ENCODE data around the gene MPRIP. TPM values are rescaled to one million over a fixed set of nuclear protein-coding genes. Genes with fewer than 3 reads are reported as not detected.

MPRIP gene
- total and polyA plus RNA-seq, 4 donors = 87.7 to 186 (median 162) TPM

DNA sequence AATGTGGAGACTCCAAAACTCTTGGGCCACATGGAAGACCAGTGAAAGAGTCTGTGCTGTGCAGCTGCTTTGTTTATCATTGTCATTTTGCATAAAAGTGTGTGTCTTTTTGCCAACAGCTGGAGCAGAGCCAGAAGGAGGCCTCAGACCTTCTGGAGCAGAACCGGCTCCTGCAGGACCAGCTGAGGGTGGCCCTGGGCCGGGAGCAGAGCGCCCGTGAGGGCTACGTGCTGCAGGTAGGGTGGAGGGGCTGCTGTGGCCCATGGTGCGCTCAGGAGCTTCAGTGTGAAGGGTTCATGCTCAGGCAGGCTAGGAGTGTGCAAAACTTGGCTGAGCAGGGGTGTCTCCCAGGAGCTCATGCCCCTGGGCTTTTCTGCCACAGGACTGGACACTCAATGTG lies 118.9 kb downstream of the MPRIP start:
- H3K9me3 ChIP-seq (ENCODE audit: control insufficient read depth, insufficient read depth, low read length) = no peaks in the 10 kb centered on the region
- WGBS (ENCODE audit: insufficient coverage) = 93% methylated on average over 6 of the region's 6 CpGs
- DNase-seq (ENCODE audit: low read depth in 4 of 6, low spot score in 6 of 6) = no peak
- H3K27me3 ChIP-seq (ENCODE audit: control insufficient read depth, insufficient read depth, low read length) = no peaks in the 10 kb centered on the region
- H3K36me3 ChIP-seq (ENCODE audit: control insufficient read depth, insufficient read depth, low read length) = peaks cover 86% of the 10 kb centered on the region
- H3K4me1 ChIP-seq (ENCODE audit: control insufficient read depth, insufficient read depth, low read length) = no peaks in the 10 kb centered on the region
- H3K4me3 ChIP-seq (ENCODE audit: low read depth, low read length) = no peak overlapping the region
- H3K27ac ChIP-seq (ENCODE audit: low read depth, low read length) = no peak overlapping the region

DNA sequence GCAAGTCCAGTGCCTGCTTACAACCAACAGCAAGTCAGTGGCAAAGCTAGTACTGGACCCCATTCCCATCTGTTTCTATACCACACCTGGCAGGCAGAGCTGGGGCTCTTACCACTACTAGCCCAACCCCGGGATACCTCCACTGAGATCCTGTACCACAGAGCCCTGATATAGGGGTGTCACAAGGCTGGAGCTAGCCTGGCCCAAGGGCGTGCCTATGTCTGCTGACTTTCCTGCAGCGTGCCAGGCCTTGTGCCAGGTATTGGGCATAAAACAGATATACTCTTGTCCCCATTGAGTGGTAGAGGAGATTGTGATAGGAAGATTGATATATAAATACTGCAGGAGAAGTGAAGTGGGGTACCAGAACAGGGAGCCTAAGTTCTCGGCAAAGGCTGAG lies 119.5 kb downstream of the MPRIP start:
- WGBS (ENCODE audit: insufficient coverage) = 100% methylated on average over 3 of the region's 4 CpGs
- no peak overlapping the region for H3K27ac ChIP-seq (ENCODE audit: low read depth, low read length)
- H3K27me3 ChIP-seq (ENCODE audit: control insufficient read depth, insufficient read depth, low read length) = no peaks in the 10 kb centered on the region
- peaks cover 86% of the 10 kb centered on the region for H3K36me3 ChIP-seq (ENCODE audit: control insufficient read depth, insufficient read depth, low read length)
- no peak for DNase-seq (ENCODE audit: low read depth in 4 of 6, low spot score in 6 of 6)
- H3K9me3 ChIP-seq (ENCODE audit: control insufficient read depth, insufficient read depth, low read length) = no peaks in the 10 kb centered on the region
- no peaks in the 10 kb centered on the region for H3K4me1 ChIP-seq (ENCODE audit: control insufficient read depth, insufficient read depth, low read length)
- H3K4me3 ChIP-seq (ENCODE audit: low read depth, low read length) = no peak overlapping the region

DNA sequence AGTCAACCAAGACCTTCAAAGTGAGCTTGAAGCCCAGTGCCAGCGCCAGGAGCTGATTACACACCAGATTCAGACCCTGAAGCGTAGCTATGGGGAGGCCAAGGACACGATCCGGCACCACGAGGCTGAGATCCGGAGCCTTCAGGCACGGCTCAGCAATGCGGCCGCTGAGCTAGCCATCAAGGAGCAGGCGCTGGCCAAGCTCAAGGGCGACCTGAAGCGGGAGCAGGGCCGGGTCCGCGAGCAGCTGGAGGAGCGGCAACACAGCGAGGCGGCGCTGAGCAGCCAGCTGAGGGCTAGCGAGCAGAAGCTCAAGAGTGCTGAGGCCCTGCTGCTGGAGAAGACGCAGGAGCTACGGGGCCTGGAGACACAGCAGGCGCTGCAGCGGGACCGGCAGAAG lies 121.9 kb downstream of the MPRIP start:
- 94% methylated on average over 25 of the region's 25 CpGs for WGBS (ENCODE audit: insufficient coverage)
- Histone ChIP-seq H3K27me3 (ENCODE audit: control insufficient read depth, insufficient read depth, low read length) (no peaks in the 10 kb centered on the region), H3K4me1 (ENCODE audit: control insufficient read depth, insufficient read depth, low read length) (no peaks in the 10 kb centered on the region), H3K36me3 (ENCODE audit: control insufficient read depth, insufficient read depth, low read length) (peaks cover 86% of the 10 kb centered on the region), H3K9me3 (ENCODE audit: control insufficient read depth, insufficient read depth, low read length) (no peaks in the 10 kb centered on the region), H3K4me3 (ENCODE audit: low read depth, low read length) (no peak overlapping the region), H3K27ac (ENCODE audit: low read depth, low read length) (no peak overlapping the region)
- DNase-seq (ENCODE audit: low read depth in 4 of 6, low spot score in 6 of 6) = no peak

DNA sequence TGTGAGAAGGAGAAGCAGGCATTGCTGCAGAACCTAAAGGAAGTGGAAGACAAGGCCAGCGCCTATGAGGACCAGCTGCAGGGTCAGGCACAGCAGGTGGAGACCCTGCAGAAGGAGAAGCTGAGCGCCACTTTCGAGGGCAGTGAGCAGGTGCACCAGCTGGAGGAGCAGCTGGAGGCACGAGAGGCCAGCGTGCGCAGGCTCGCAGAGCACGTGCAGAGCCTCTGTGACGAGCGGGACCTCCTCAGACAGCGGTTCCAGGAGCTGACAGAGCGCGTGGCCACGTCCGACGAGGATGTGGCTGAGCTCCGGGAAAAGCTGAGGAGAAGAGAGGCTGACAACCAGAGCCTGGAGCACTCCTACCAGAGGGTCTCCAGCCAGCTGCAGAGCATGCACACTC lies 122.4 kb downstream of the MPRIP start:
- peaks cover 88% of the 10 kb centered on the region for H3K36me3 ChIP-seq (ENCODE audit: control insufficient read depth, insufficient read depth, low read length)
- DNase-seq (ENCODE audit: low read depth in 4 of 6, low spot score in 6 of 6) = no peak
- 92% methylated on average over 17 of the region's 17 CpGs for WGBS (ENCODE audit: insufficient coverage)
- H3K4me1 ChIP-seq (ENCODE audit: control insufficient read depth, insufficient read depth, low read length) = no peaks in the 10 kb centered on the region
- no peak overlapping the region for H3K27ac ChIP-seq (ENCODE audit: low read depth, low read length)
- H3K9me3 ChIP-seq (ENCODE audit: control insufficient read depth, insufficient read depth, low read length) = no peaks in the 10 kb centered on the region
- no peaks in the 10 kb centered on the region for H3K27me3 ChIP-seq (ENCODE audit: control insufficient read depth, insufficient read depth, low read length)
- no peak overlapping the region for H3K4me3 ChIP-seq (ENCODE audit: low read depth, low read length)

DNA sequence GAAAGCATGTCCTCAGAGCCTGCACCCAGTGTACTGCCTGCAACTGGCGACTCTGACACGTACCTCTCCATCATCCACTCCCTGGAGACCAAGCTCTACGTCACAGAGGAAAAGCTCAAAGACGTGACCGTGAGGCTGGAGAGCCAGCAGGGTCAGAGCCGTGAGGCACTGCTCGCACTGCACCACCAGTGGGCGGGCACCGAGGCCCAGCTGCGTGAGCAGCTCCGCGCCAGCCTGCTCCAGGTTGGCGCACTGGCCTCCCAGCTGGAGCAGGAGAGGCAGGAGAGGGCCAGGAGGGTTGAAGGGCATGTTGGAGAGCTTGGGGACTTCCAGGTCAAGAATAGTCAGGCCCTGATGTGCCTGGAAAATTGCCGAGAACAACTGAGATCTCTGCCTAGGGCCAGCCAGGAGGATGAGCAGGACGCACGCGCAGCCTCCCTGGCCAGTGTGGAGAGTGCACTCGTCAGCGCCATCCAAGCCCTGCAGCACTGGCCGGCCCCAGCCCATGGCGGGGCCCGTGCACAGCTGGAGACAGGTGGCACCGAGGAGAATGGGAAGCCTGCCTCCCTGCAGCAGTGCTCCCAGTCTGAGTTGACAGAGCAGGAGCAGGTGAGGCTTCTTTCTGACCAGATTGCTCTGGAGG lies 123.5 kb downstream of the MPRIP start:
- Histone ChIP-seq H3K4me1 (ENCODE audit: control insufficient read depth, insufficient read depth, low read length) (no peaks in the 10 kb centered on the region), H3K36me3 (ENCODE audit: control insufficient read depth, insufficient read depth, low read length) (peaks cover 84% of the 10 kb centered on the region), H3K27ac (ENCODE audit: low read depth, low read length) (no peak overlapping the region), H3K27me3 (ENCODE audit: control insufficient read depth, insufficient read depth, low read length) (no peaks in the 10 kb centered on the region), H3K4me3 (ENCODE audit: low read depth, low read length) (no peak overlapping the region), H3K9me3 (ENCODE audit: control insufficient read depth, insufficient read depth, low read length) (no peaks in the 10 kb centered on the region)
- 96% methylated on average over 23 of the region's 23 CpGs for WGBS (ENCODE audit: insufficient coverage)
- no peak for DNase-seq (ENCODE audit: low read depth in 4 of 6, low spot score in 6 of 6)

DNA sequence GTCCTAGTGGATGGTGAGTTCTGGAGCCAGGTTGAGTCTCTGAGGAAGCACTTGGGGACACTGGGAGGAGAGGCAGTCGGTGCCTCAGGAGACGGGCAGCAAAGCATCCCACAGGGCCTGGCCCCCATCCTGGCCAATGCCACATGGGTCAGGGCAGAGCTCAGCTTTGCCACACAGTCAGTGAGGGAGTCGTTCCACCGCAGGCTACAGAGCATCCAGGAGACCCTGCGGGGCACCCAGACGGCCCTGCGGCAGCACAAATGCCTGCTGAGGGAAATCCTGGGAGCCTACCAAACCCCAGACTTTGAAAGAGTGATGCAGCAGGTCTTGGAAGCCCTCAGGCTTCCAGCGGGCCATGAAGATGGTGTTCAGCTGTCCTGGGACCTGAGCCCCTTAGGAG lies 124.2 kb downstream of the MPRIP start:
- WGBS (ENCODE audit: insufficient coverage) = 90% methylated on average over 8 of the region's 8 CpGs
- Histone ChIP-seq H3K9me3 (ENCODE audit: control insufficient read depth, insufficient read depth, low read length) (no peaks in the 10 kb centered on the region), H3K4me1 (ENCODE audit: control insufficient read depth, insufficient read depth, low read length) (no peaks in the 10 kb centered on the region), H3K27me3 (ENCODE audit: control insufficient read depth, insufficient read depth, low read length) (no peaks in the 10 kb centered on the region), H3K4me3 (ENCODE audit: low read depth, low read length) (no peak overlapping the region), H3K27ac (ENCODE audit: low read depth, low read length) (no peak overlapping the region), H3K36me3 (ENCODE audit: control insufficient read depth, insufficient read depth, low read length) (peaks cover 85% of the 10 kb centered on the region)
- no peak for DNase-seq (ENCODE audit: low read depth in 4 of 6, low spot score in 6 of 6)

DNA sequence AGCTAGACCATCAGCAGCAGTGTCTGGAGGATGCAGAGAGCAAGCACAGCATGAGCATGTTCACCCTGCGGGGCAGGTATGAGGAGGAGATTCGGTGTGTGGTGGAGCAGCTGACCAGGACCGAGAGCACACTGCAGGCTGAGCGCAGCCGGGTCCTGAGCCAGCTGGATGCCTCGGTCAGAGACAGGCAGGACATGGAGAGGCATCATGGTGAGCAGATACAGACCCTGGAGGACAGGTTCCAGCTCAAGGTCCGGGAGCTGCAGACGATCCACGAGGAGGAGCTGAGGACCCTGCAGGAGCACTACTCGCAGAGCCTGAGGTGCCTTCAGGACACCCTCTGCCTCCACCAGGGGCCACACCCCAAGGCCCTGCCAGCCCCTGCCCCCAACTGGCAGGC lies 125.1 kb downstream of the MPRIP start:
- WGBS (ENCODE audit: insufficient coverage) = 95% methylated on average over 10 of the region's 10 CpGs
- Histone ChIP-seq H3K9me3 (ENCODE audit: control insufficient read depth, insufficient read depth, low read length) (no peaks in the 10 kb centered on the region), H3K4me3 (ENCODE audit: low read depth, low read length) (no peak overlapping the region), H3K27ac (ENCODE audit: low read depth, low read length) (no peak overlapping the region), H3K4me1 (ENCODE audit: control insufficient read depth, insufficient read depth, low read length) (no peaks in the 10 kb centered on the region), H3K36me3 (ENCODE audit: control insufficient read depth, insufficient read depth, low read length) (peaks cover 85% of the 10 kb centered on the region), H3K27me3 (ENCODE audit: control insufficient read depth, insufficient read depth, low read length) (no peaks in the 10 kb centered on the region)
- no peak for DNase-seq (ENCODE audit: low read depth in 4 of 6, low spot score in 6 of 6)

DNA sequence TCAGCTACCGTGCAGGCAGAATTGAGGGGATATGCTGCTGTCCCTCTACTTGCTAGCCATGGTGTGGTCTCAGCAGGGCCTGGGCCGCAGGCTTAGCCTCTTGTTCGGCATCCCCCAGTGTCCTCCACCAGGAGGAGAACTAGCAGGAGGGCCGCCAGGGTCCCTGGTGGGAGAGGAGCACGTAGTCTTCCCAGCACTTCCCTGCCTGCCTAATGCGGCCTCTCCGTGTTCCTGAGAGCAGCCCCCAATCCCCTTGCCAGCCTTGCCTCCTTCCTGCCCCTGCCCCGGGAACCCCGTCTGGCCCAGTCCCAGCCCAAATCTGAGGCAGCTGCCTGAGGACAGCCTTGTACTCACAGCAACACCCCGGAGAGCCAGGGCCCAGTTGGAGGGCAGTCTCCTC lies 125.7 kb downstream of the MPRIP start:
- 94% methylated on average over 8 of the region's 10 CpGs for WGBS (ENCODE audit: insufficient coverage)
- no peak overlapping the region for H3K4me3 ChIP-seq (ENCODE audit: low read depth, low read length)
- no peak overlapping the region for H3K27ac ChIP-seq (ENCODE audit: low read depth, low read length)

DNA sequence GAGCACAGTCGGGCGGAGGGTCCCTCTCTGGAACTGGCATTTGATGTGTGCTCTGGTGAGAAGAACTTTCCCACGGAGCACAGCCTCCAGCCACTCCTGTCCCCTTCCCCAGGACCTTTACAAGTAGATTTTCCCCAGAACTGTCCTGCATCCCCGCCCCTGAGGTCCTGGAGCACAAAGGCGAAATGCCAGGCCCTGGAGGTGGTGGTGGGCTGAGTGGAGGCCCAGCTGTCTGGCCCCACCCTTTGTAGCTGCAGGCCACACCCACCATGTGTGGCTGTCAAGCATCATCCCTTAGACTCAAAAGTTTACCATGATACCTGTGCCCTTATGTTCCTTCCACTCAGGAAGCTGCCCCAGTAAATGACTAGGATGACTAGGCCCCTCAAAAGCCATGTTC lies 126.1 kb downstream of the MPRIP start:
- 100% methylated on average over 2 of the region's 5 CpGs for WGBS (ENCODE audit: insufficient coverage)
- Histone ChIP-seq H3K27ac (ENCODE audit: low read depth, low read length) (no peak overlapping the region), H3K36me3 (ENCODE audit: control insufficient read depth, insufficient read depth, low read length) (peaks cover 90% of the 10 kb centered on the region), H3K4me1 (ENCODE audit: control insufficient read depth, insufficient read depth, low read length) (no peaks in the 10 kb centered on the region), H3K9me3 (ENCODE audit: control insufficient read depth, insufficient read depth, low read length) (no peaks in the 10 kb centered on the region), H3K4me3 (ENCODE audit: low read depth, low read length) (no peak overlapping the region), H3K27me3 (ENCODE audit: control insufficient read depth, insufficient read depth, low read length) (no peaks in the 10 kb centered on the region)
- no peak for DNase-seq (ENCODE audit: low read depth in 4 of 6, low spot score in 6 of 6)

More for the DNA sequence above, 125.7 kb downstream of the MPRIP start:
- no peaks in the 10 kb centered on the region for H3K4me1 ChIP-seq (ENCODE audit: control insufficient read depth, insufficient read depth, low read length)
- no peak for DNase-seq (ENCODE audit: low read depth in 4 of 6, low spot score in 6 of 6)
- no peaks in the 10 kb centered on the region for H3K27me3 ChIP-seq (ENCODE audit: control insufficient read depth, insufficient read depth, low read length)
- peaks cover 88% of the 10 kb centered on the region for H3K36me3 ChIP-seq (ENCODE audit: control insufficient read depth, insufficient read depth, low read length)
- H3K9me3 ChIP-seq (ENCODE audit: control insufficient read depth, insufficient read depth, low read length) = no peaks in the 10 kb centered on the region

DNA sequence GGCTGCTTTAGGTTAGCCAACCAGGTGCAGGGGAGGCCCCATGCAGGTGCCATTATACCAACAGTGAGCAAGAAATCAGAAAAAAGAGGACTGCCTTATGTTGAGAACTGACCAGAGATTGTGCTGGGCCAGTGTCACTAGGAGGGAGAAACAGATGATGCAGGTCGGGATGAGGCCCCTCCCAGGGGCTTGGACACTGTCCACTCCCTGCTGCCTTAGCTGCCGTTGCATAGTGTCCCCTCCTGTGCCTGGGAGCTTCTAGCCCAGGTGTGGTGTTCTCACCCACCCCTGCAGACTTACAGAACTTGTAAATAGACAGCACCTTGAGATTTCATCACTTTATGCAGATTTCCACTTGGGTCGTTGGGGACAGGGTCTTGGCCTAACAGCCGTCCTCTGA lies 127.1 kb downstream of the MPRIP start:
- WGBS (ENCODE audit: insufficient coverage) = 83% methylated on average over 4 of the region's 4 CpGs
- DNase-seq (ENCODE audit: low read depth in 4 of 6, low spot score in 6 of 6) = no peak
- no peaks in the 10 kb centered on the region for H3K9me3 ChIP-seq (ENCODE audit: control insufficient read depth, insufficient read depth, low read length)
- H3K4me3 ChIP-seq (ENCODE audit: low read depth, low read length) = no peak overlapping the region
- H3K27ac ChIP-seq (ENCODE audit: low read depth, low read length) = no peak overlapping the region
- no peaks in the 10 kb centered on the region for H3K27me3 ChIP-seq (ENCODE audit: control insufficient read depth, insufficient read depth, low read length)
- no peaks in the 10 kb centered on the region for H3K4me1 ChIP-seq (ENCODE audit: control insufficient read depth, insufficient read depth, low read length)
- H3K36me3 ChIP-seq (ENCODE audit: control insufficient read depth, insufficient read depth, low read length) = peaks cover 94% of the 10 kb centered on the region
